GM21526 (cell line): ENCODE data around the gene TAS2R38.
"Not testable (repeated sequence)": the region's sequence is repeated elsewhere in the genome, so short reads cannot be mapped to it uniquely, and the experiment has no call there.

Source experiments
- ATAC-seq: cut with Tn5 transposase; IDR thresholded peaks from one replicate; pipeline ENCODE4 v1.9.1; 2021; ENCODE audit warnings: moderate library complexity; ENCODE audit not compliant: unreplicated experiment, low FRiP score

Gene TAS2R38

GRCh38 chr7:141973673-141974072 is at the start of gene TAS2R38:
Gene TAS2R38 (minus strand): TSS chr7:141973773. CDS start chr7:141973689, 84 bp downstream.
- ATAC-seq, result no peak

- no peak for ATAC-seq
Observed at GRCh38 chr7:142018154-142018553, 44.6 kb upstream of the TAS2R38 start.

- ATAC-seq, result no peak
Observed at GRCh38 chr7:142017451-142017850, 43.9 kb upstream of the TAS2R38 start.

GRCh38 chr7:142012825-142013511 is 39.4 kb upstream of the TAS2R38 start:
- no peak for ATAC-seq

- ATAC-seq, result no peak
Observed at GRCh38 chr7:142010952-142011548, 37.5 kb upstream of the TAS2R38 start.

GRCh38 chr7:142009187-142009586 is 35.6 kb upstream of the TAS2R38 start:
- ATAC-seq, result no peak

GRCh38 chr7:142006577-142006976 is 33.0 kb upstream of the TAS2R38 start:
- ATAC-seq, result no peak

GRCh38 chr7:142002179-142002578 is 28.6 kb upstream of the TAS2R38 start:
- no peak for ATAC-seq

GRCh38 chr7:142001163-142001874 is 27.7 kb upstream of the TAS2R38 start:
- no peak for ATAC-seq

GRCh38 chr7:142000244-142000643 is 26.7 kb upstream of the TAS2R38 start:
- no peak for ATAC-seq

GRCh38 chr7:141999058-141999623 is 25.6 kb upstream of the TAS2R38 start:
- no peak for ATAC-seq

GRCh38 chr7:141993354-141993753 is 19.8 kb upstream of the TAS2R38 start:
- no peak for ATAC-seq

- no peak for ATAC-seq
Observed at GRCh38 chr7:141992688-141993087, 19.1 kb upstream of the TAS2R38 start.

GRCh38 chr7:141992156-141992555 is 18.6 kb upstream of the TAS2R38 start:
- no peak for ATAC-seq

GRCh38 chr7:141991140-141991539 is 17.6 kb upstream of the TAS2R38 start:
- ATAC-seq, result no peak

- no peak for ATAC-seq
Observed at GRCh38 chr7:141990011-141990725, 16.6 kb upstream of the TAS2R38 start.

- ATAC-seq, result not testable (repeated sequence)
Observed at GRCh38 chr7:141987803-141988202, 14.2 kb upstream of the TAS2R38 start.

GRCh38 chr7:141986923-141987322 is 13.3 kb upstream of the TAS2R38 start:
- ATAC-seq, result no peak

- ATAC-seq, result not testable (repeated sequence)
Observed at GRCh38 chr7:141985926-141986325, 12.4 kb upstream of the TAS2R38 start.

GRCh38 chr7:141979568-141979967 is 6.0 kb upstream of the TAS2R38 start:
- no peak for ATAC-seq

GRCh38 chr7:141978351-141978750 is 4.8 kb upstream of the TAS2R38 start:
- no peak for ATAC-seq
